ENCODE results near the gene EZH2.

- TF ChIP-seq SMC3 (IDR thresholded peaks at IDR 0.05; ENCODE audit: low read depth, low read length) = no peak
- TF ChIP-seq POLR2A (IDR thresholded peaks at IDR 0.05; ENCODE audit: low read depth, low read length) = no peak
- no peak for TF ChIP-seq CTCF (conservative IDR thresholded peaks at IDR 0.05; ENCODE audit: low read depth, low read length)
- no peak for TF ChIP-seq RAD21 (IDR thresholded peaks at IDR 0.05; ENCODE audit: low read length)
- no peak for TF ChIP-seq RFX5 (IDR thresholded peaks at IDR 0.05; ENCODE audit: low read depth, low read length)
- TF ChIP-seq CEBPB (IDR thresholded peaks at IDR 0.05; ENCODE audit: low read depth, low read length) = no peak
Measured at GRCh38 chr7:148915211-148915610, 31.1 kb upstream of the EZH2 start.
